Stimulated activated CD4-positive, alpha-beta T cell treated with anti-CD3 and anti-CD28 coated beads, Interleukin-1b, Interleukin-23, amount 100 ng/mL, for 4 hours (primary cell): Measurements from ENCODE around the gene TMEM266.
A peak's percentile ranks its signal among the peaks of the same experiment; 100 is the strongest.

ENCODE experiments used
- DNase-seq, 2 donors: peaks; one replicate each; pipeline ENCODE4 v3.0.0-alpha.2; 2020; ENCODE audit warnings: low read depth in 2 of 2

Gene TMEM266

DNA sequence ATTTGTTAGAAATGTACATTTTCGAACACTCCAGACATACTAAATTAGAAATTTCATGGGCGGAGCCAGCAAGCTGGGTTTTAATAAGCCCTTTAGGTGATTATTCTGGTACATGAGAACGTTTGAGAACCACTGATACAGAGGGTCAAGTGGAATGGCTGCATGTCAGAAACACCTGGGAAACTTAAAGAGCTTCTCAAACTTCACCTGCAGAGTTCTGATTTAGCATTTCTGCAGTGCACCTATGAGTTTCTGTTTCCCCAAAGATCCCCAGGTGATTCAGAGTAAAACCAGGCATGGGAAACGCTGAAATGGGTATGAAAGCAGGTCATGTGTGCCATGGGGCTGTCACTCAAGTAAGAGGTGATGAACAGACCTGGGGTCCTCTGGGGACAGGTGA is 68.1 kb downstream of the TMEM266 start:
- no peak for DNase-seq

- DNase-seq = no peak
Observed at GRCh38 chr15:76134537-76134936, 74.8 kb downstream of the TMEM266 start.

- DNase-seq = no peak
Observed at GRCh38 chr15:76135516-76135915, 75.7 kb downstream of the TMEM266 start.

DNA sequence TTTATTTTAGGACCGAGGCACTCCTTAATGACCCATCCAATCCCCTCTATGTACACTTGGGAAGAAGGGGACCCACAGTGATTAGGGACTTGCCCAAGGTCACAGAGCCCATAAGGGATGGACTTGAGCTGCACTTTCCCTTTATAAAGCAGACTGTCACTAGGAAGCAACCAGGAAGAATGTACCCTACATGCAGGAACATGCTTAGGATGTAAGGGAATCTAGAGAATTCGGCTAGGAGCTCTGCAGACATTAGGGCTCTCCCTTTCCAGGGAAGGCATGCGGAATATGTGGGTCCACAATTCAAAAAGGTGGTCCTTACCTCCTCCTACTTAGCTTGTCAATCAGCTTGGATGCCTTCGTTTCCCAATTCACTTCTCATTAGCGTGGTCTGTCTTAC is 78.7 kb downstream of the TMEM266 start:
- no peak for DNase-seq

GRCh38 chr15:76139368-76140073 is 79.7 kb downstream of the TMEM266 start:
- DNase-seq = peak; percentile 59 to 63

DNA sequence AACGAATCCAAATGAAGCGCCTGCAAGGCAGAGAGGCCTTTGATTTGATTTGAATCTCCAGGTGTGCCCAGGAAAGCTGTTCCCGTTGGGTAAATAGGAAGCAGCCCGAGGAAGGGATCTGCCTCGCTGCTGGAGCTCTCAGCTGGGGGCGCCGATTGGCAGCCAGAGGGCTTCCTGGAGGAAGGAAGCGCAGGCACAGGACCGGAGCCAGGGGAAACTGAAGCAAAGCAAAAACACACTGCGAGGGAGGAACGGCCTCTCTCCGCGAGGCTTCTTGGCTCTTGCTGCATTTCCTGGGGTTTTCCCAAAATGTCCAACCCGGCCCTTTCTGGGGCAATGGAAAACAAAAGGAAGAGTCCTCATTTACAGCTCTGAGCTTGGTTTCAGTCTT is 80.3 kb downstream of the TMEM266 start:
- DNase-seq = no peak

DNA sequence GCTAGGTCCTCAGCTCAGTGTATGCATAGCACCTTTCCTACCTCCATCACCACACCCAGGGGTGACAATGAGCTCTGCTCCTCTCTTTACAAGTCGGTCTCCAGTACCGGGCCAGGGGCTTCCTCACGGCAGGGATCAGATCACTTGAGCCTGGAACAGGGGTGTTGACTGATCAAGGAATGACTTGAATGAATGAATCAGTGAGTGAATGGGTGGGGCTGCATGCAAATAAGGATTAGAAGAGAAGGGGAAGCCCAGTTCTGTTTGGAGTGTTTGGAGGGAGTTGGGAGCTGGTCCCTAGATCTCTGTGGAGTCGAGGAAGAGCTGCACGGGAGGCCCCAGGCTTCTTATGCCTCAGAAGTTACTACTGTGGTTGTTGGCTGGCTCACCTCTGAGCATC is 87.0 kb downstream of the TMEM266 start:
- DNase-seq = no peak

- peak; percentile 56 to 70 for DNase-seq
Observed at GRCh38 chr15:76147906-76148570, 88.3 kb downstream of the TMEM266 start.

GRCh38 chr15:76149291-76149915 is 89.6 kb downstream of the TMEM266 start:
- DNase-seq = no peak

DNA sequence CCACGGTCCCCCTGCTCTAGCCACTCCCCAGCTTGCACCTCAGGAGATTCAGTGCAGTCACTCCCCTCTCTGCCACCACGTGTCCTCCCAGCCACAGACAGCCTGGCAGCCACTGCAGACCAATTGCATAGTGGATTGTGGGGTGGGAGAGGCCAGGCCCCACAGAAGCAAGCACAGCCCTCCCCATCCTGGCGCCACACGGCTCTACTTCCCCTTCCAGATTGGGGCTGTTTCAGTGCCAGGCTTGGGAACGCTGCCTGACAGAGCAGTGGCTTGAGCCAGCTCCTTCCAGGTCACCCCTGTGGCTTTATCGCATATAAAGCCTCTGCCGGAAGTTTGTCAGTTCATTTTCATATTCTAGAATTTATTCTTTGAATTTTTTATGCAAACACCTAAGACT is 90.7 kb downstream of the TMEM266 start:
- DNase-seq = no peak

- DNase-seq = peak; percentile 67 to 75
Observed at GRCh38 chr15:76150971-76151598, 91.3 kb downstream of the TMEM266 start.

DNA sequence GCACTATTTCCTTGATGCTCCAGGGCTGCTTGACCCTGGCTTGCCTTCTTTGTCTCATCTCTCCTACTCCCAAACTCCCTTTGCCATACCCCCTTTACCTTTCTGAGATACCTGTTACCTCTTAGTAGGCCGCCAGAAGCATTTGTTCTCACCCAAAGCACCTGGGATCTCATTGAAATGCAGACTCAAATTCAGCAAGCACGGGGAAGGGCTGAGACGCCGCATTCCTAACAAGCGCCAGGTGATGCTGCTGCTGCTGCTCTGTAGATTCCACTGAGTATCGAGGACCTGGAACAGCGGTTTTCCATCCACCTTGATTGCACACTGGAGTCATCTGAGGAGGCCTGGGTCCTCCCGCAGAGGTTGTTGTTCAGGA is 91.8 kb downstream of the TMEM266 start:
- no peak for DNase-seq

DNA sequence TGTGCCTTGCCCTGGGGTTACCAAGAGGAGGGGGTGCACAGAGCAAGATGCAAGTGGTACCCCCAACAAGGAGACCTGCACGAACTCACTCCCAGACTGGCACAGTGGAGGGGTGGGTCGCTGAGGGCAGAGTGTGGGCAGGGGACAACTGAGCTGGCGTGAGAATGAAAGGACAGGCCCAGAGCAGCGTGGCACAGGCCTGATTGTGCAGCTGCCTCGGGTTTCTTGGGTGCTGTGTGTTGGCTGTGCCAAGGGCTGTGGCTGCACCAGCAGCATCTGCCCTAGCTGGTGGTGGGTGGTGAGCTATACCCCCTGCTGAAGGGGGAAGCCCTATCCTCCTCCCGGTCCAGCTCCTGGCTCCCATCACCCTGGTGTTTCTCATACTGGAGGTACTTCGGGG is 92.4 kb downstream of the TMEM266 start:
- DNase-seq = no peak

DNA sequence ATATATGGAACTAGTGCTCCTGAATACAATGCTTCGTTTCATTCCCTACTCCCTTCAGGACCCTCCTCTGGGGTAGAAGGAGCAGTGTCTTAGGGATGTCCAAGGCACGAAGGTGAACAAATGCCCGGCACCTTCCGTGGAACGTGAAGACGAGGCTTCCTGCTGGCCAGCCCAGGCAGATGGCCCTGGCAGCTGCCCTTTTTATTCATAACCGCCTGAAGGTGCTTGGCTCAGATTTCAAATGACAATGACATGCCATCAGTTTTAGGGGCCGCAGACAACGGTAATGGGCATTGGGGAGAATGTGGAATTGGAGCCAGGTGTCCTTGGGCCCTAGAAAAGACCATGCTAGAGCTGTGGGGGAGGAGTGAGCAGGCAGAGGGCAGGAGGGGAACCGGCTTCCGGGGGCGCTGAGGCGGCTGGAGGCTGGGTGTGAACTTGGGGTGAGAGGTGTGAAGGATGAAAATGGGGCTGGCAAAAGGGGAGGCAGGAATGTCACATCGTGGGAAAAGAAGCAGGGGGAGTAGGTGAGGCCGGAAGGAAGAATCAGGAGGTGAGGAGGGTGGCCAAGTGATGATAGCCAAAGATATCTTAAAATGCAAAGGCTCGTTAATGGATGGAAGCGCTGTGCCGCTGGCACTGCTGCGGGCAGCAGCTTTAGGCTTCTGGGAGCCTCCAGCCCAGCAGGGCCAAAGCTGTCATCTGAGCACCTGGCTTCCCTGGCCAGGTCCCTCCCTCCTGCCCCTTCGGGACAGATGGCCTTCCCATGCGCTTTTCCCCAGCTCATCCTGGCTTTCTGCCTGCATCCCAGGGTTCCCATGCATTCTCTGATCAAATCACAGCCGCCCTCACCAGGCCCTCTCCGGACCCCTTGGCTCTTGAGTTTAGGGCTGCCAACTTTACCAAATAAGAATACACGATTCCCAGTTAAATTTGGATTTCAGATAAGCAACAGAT is 93.7 kb downstream of the TMEM266 start:
- DNase-seq = no peak

DNA sequence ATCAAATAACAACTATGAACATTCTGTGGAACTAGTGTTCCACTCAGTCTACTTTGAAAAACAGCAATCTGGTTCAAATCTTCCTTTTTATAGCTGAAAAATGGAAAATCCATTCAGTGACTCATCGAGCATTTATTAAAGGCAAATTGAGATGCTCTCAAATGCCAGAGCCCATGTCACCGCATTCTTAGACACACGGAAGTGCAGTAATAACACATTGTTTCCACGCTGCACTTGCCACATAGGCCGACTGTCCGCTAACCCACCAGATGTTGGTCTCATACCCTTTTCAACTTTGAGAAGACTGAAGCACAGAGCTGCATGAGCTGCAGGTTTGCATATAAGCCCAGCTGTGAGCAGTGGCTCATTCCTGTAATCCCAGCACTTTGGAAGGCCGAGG is 95.9 kb downstream of the TMEM266 start:
- no peak for DNase-seq

GRCh38 chr15:76158226-76158625 is 98.4 kb downstream of the TMEM266 start:
- no peak for DNase-seq

DNA sequence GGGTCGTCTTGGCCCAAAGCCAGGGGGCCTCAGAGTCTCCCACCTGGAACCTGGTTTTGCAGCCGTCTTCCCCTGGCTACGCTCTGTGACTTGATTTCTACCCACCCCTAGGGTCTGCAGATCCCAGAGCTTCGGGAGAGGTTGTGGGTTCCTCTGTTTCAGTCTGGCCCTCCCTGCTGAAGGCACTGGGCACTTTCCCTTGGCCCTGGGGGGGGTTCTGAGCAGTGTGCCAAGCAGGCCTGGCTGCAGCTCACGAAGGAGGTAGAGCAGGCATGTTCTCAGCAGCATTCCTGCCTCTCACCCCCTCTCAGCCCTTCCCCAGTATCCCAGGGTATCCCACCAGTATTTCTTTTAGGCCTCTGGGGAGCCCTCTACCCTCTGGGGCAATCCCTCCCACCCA is 99.0 kb downstream of the TMEM266 start:
- DNase-seq = no peak

- DNase-seq = no peak
Observed at GRCh38 chr15:76159282-76159681, 99.5 kb downstream of the TMEM266 start.

- no peak for DNase-seq
Observed at GRCh38 chr15:76160426-76161152, 100.8 kb downstream of the TMEM266 start.

GRCh38 chr15:76161153-76162035 is 101.6 kb downstream of the TMEM266 start:
- no peak for DNase-seq
